Esophagus muscularis mucosa (tissue), 4 donors: ENCODE measurements around the gene XPNPEP2. TPM values are rescaled to one million over a fixed set of nuclear protein-coding genes. Genes with fewer than 3 reads are reported as not detected.

ENCODE experiments used
- DNase-seq: peaks from one replicate; pipeline ENCODE4 v3.0.0-alpha.2; 2017; ENCODE audit errors: extremely low spot score
- H3K27ac ChIP-seq, 4 donors: fragments of 200-600 bp; sonication (generic); replicated peaks in 1 of 4; 1 replicate in 3 of 4; 2 replicates in 1 of 4; pipeline ENCODE4 v1.5.1; 2016 to 2019; ENCODE audit warnings: mild to moderate bottlenecking in 1 of 4
- H3K27me3 ChIP-seq, 4 donors: fragments of 200-600 bp; sonication (generic); one replicate each; pipeline versions ENCODE4 v1.5.1 to v1.6.0; 2016 to 2019
- H3K36me3 ChIP-seq, 4 donors: fragments of 200-600 bp; sonication (generic); one replicate each; pipeline ENCODE4 v1.5.1; 2016 to 2019
- H3K4me1 ChIP-seq, 4 donors: fragments of 200-600 bp; sonication (generic); one replicate each; pipeline ENCODE4 v1.5.1; 2016 to 2019
- H3K4me3 ChIP-seq, 4 donors: fragments of 200-600 bp; sonication (generic); 1 replicate in 2 of 4; 2 replicates in 2 of 4; pipeline ENCODE4 v1.5.1; 2016 to 2019; ENCODE audit warnings: mild to moderate bottlenecking in 4 of 4, moderate library complexity in 1 of 4
- H3K9me3 ChIP-seq, 4 donors: fragments of 200-600 bp; sonication (generic); 1 replicate in 3 of 4; 2 replicates in 1 of 4; pipeline ENCODE4 v1.5.1; 2016 to 2019
- EP300 ChIP-seq: sonication (generic); formaldehyde crosslinking; IDR thresholded peaks from one replicate; pipeline ENCODE4 v1.6.1; 2017; ENCODE audit warnings: antibody characterized with exemption
- POLR2A ChIP-seq: fragments of 450-650 bp; IDR thresholded peaks from one replicate; pipeline ENCODE4 v1.6.1; 2017; ENCODE audit warnings: antibody characterized with exemption, moderate library complexity, mild to moderate bottlenecking, low read depth
- POLR2AphosphoS5 ChIP-seq, 2 donors: sonication (generic); formaldehyde crosslinking; IDR thresholded peaks; one replicate each; pipeline ENCODE4 v1.6.1; 2017; ENCODE audit warnings: antibody characterized with exemption in 2 of 2
- WGBS: methylation state at CpG from one replicate; pipeline ENCODE4 v1.1.5; 2018; 5-methylcytosine and 5-hydroxymethylcytosine counted together
- intact Hi-C: fragments of 100-400 bp; cut with DNase I; formaldehyde crosslinking; loops from one replicate; pipeline ENCODE4 v1.15.1; 2023
- small RNA-seq, 3 donors: library from RNA; depleted of rRNA; stranded (forward); fragments of <200 nt; gene quantifications; one replicate each; pipeline ENCODE3, GENCODE V24; 2016
- total RNA-seq, 4 donors: library from RNA; depleted of rRNA; stranded (reverse); fragments of >200 nt; gene quantifications; one replicate each; pipeline versions ENCODE4 v1.1.0 to v1.2.1, GENCODE V29; 2016
- TF ChIP-seq, protein P1 (sequence below), 3 experiments: fragments of 200-600 bp in 2 of 3; fragments of 450-650 bp in 1 of 3; sonication (generic) in 2 of 3; IDR thresholded peaks; one replicate each; pipeline ENCODE4 v1.5.1; 2017 to 2019; ENCODE audit warnings: antibody characterized with exemption in 3 of 3, mild to moderate bottlenecking in 2 of 3, moderate library complexity in 1 of 3

The XPNPEP2 gene
- total RNA-seq, 4 donors from 2014 or later, result 3.3 to 14.4 (median 5.0) TPM

DNA sequence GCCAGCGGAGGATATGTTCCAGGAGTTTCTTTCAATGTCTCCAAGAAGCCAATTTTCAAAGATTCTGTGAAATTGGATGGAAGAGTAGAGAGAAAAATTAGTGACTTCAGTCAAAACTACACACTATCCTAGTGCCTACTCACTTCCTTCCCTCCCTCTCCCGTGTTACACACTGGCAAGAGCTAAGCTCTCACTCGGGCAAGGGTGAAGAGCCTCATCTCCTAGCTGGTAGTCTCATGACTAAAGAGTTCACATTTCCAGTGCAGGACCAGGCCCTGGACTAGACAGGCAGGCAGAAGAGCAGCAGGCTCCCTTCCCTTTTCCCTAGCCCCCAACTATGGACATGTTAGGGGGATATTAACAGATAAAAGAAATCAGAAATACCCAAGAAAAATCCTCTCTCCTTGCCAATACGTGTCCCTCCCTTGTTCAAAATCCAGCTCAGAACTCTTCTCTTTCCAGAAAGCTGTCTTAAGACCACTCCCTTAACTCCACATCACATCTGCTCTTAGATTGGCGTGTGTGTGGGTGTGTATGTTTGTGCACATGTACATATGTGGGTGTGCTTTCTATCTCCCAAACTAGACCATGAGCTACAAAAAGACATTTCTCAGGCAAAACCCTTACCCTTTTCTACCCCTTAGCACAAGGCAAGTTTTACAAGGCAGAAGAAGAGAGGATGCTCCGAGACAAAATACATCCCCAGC, 75.0 kb downstream of the XPNPEP2 start:
- Histone ChIP-seq H3K4me3 (no peak overlapping the region), H3K36me3 (peaks cover 0 to 33% (median 10%) of the 10 kb centered on the region in 4 donors), H3K4me1 (no peaks in the 10 kb centered on the region), H3K9me3 (no peaks in the 10 kb centered on the region), H3K27ac (no peak overlapping the region), H3K27me3 (no peaks in the 10 kb centered on the region)
- 72% methylated on average over 6 of the region's 6 CpGs for WGBS
- TF ChIP-seq, protein P1, sequence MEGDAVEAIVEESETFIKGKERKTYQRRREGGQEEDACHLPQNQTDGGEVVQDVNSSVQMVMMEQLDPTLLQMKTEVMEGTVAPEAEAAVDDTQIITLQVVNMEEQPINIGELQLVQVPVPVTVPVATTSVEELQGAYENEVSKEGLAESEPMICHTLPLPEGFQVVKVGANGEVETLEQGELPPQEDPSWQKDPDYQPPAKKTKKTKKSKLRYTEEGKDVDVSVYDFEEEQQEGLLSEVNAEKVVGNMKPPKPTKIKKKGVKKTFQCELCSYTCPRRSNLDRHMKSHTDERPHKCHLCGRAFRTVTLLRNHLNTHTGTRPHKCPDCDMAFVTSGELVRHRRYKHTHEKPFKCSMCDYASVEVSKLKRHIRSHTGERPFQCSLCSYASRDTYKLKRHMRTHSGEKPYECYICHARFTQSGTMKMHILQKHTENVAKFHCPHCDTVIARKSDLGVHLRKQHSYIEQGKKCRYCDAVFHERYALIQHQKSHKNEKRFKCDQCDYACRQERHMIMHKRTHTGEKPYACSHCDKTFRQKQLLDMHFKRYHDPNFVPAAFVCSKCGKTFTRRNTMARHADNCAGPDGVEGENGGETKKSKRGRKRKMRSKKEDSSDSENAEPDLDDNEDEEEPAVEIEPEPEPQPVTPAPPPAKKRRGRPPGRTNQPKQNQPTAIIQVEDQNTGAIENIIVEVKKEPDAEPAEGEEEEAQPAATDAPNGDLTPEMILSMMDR (IDR thresholded peaks at IDR 0.05), result no peak
- TF ChIP-seq POLR2AphosphoS5 (IDR thresholded peaks at IDR 0.05) (no peak), EP300 (no peak), POLR2A (no peak)
- intact Hi-C loops, result no loop called here
- DNase-seq, result no peak

DNA sequence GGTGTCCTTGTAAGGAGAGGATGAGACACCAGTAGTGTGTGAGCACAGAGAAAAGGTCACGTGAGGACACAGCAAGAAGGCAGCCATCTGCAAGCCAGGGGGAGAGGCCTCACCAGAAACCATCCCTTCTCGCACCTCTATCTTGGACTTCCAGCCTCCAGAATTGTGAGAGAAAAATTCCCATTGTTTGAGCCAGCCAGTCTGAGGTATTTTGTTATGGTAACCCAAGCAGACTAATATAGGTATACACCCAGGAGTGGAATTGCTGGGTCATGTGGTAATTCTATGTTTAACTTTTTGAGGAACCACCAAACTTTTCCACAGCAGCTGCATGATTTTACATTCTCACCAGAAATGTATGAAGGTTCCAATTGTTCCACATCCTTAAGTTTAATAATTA, 79.3 kb downstream of the XPNPEP2 start:
- WGBS, result 88% methylated on average over 2 of the region's 2 CpGs
- intact Hi-C loops, result no loop called here

More for the DNA sequence above, 79.3 kb downstream of the XPNPEP2 start:
- no peaks in the 10 kb centered on the region for H3K9me3 ChIP-seq
- H3K36me3 ChIP-seq, result peaks cover 0 to 20% (median 0%) of the 10 kb centered on the region in 4 donors
- no peak for DNase-seq
- H3K27me3 ChIP-seq, result no peaks in the 10 kb centered on the region
- H3K27ac ChIP-seq, result no peak overlapping the region
- H3K4me1 ChIP-seq, result no peaks in the 10 kb centered on the region
- TF ChIP-seq POLR2AphosphoS5 (IDR thresholded peaks at IDR 0.05) (no peak), POLR2A (no peak), EP300 (no peak)
- TF ChIP-seq, protein P1 (IDR thresholded peaks at IDR 0.05), result no peak
- no peak overlapping the region for H3K4me3 ChIP-seq

Small RNAs within 50 kb of the gene (small RNA-seq; reads per million reads assigned to genes)
- gene RF00017, result 0 reads per million in 3 donors

Other genes with a start within 250 kb of the XPNPEP2 start
- gene SMARCA1, start 215.5 kb upstream of the XPNPEP2 start, total RNA-seq, result 10 to 100 TPM; 52.2 to 60.6 (median 55.7) TPM
- gene OCRL, start 198.7 kb upstream of the XPNPEP2 start, total RNA-seq, result 10 to 100 TPM; 41.1 to 62.3 (median 59.8) TPM
- gene APLN, start 84.0 kb upstream of the XPNPEP2 start, total RNA-seq, result under 1 TPM; 0.42 to 0.99 (median 0.78) TPM
- gene SASH3, start 41.0 kb downstream of the XPNPEP2 start, total RNA-seq, result 10 to 100 TPM in 1 of 4 donors, 1 to 10 TPM in 3; 3.9 to 10.4 (median 6.3) TPM
- 10 to 100 TPM in 3 of 4 donors, 1 to 10 TPM in 1; 4.2 to 19.7 (median 13.1) TPM for gene ZDHHC9, start 104.9 kb downstream of the XPNPEP2 start, total RNA-seq
- gene UTP14A, start 167.2 kb downstream of the XPNPEP2 start, total RNA-seq, result 10 to 100 TPM in 3 of 4 donors, 1 to 10 TPM in 1; 9.6 to 16.1 (median 13.5) TPM
- 10 to 100 TPM in 2 of 4 donors, 1 to 10 TPM in 2; 3.8 to 13.8 (median 10.5) TPM for gene BCORL1, start 243.7 kb downstream of the XPNPEP2 start, total RNA-seq